GM18508 (cell line): ENCODE results near the gene PSPN.

Source experiments
- ATAC-seq: cut with Tn5 transposase; IDR thresholded peaks from one replicate; pipeline ENCODE4 v1.9.1; 2021; ENCODE audit warnings: moderate number of reproducible peaks; ENCODE audit not compliant: insufficient read depth, unreplicated experiment

The PSPN gene

GRCh38 chr19:6375411-6376010 lies at the start of gene PSPN:
PSPN (minus strand) TSS chr19:6375933; CDS start chr19:6375849, 84 bp downstream.
- no peak for ATAC-seq

GRCh38 chr19:6424939-6425731 lies 49.4 kb upstream of the PSPN start:
- ATAC-seq: peak; percentile 72

- no peak for ATAC-seq
Observed at GRCh38 chr19:6424195-6424938, 48.6 kb upstream of the PSPN start, which contains the start of gene KHSRP. KHSRP (minus strand) TSS chr19:6424811; CDS start chr19:6424701, 110 bp downstream.

- no peak for ATAC-seq
Observed at GRCh38 chr19:6423499-6424194, 47.9 kb upstream of the PSPN start.

GRCh38 chr19:6421075-6422014 lies 45.6 kb upstream of the PSPN start:
- no peak for ATAC-seq

GRCh38 chr19:6418562-6418932 lies 42.8 kb upstream of the PSPN start:
- ATAC-seq: no peak

GRCh38 chr19:6417713-6418561 lies 42.2 kb upstream of the PSPN start:
- ATAC-seq: no peak

GRCh38 chr19:6416658-6417405 lies 41.1 kb upstream of the PSPN start:
- ATAC-seq: no peak

GRCh38 chr19:6415591-6416190 lies 40.0 kb upstream of the PSPN start:
- no peak for ATAC-seq

- ATAC-seq: no peak
Observed at GRCh38 chr19:6414793-6415590, 39.3 kb upstream of the PSPN start.

- no peak for ATAC-seq
Observed at GRCh38 chr19:6413721-6414643, 38.2 kb upstream of the PSPN start.

GRCh38 chr19:6413291-6413690 lies 37.6 kb upstream of the PSPN start:
- ATAC-seq: no peak

GRCh38 chr19:6412447-6413091 lies 36.8 kb upstream of the PSPN start:
- ATAC-seq: no peak

GRCh38 chr19:6412061-6412446 lies 36.3 kb upstream of the PSPN start:
- ATAC-seq: no peak

- ATAC-seq: no peak
Observed at GRCh38 chr19:6409346-6409745, 33.6 kb upstream of the PSPN start.
